WERI-Rb-1 (cell line): ENCODE measurements around the gene AHDC1.

ENCODE experiments used
- DNase-seq: peaks from one replicate; pipeline ENCODE4 v3.0.0-alpha.2; 2020
- H3K27ac ChIP-seq: fragments of 250-450 bp; sonication (Bioruptor Pico); 2 replicates; pipeline ENCODE4 v1.5.1; 2020; ENCODE audit warnings: mild to moderate bottlenecking, moderate library complexity
- H3K27me3 ChIP-seq: fragments of 250-450 bp; sonication (Bioruptor Pico); 2 replicates; pipeline ENCODE4 v1.5.1; 2021; ENCODE audit warnings: mild to moderate bottlenecking, low read depth, moderate library complexity; ENCODE audit not compliant: insufficient read depth, severe bottlenecking
- H3K36me3 ChIP-seq: fragments of 250-450 bp; sonication (Bioruptor Pico); 2 replicates; pipeline ENCODE4 v1.5.1; 2020; ENCODE audit warnings: mild to moderate bottlenecking, moderate library complexity
- H3K4me3 ChIP-seq: 2 replicates; pipeline ENCODE4 v1.5.1; 2011; ENCODE audit warnings: low read depth, mild to moderate bottlenecking, control low read depth, low read length
- H3K9me3 ChIP-seq: fragments of 250-450 bp; sonication (Bioruptor Pico); 2 replicates; pipeline ENCODE4 v1.5.1; 2021; ENCODE audit warnings: mild to moderate bottlenecking, moderate library complexity; ENCODE audit not compliant: severe bottlenecking
- TF ChIP-seq, protein P1 (sequence below): IDR thresholded peaks from 2 replicates; pipeline ENCODE4 v1.5.1; 2011; ENCODE audit warnings: low read depth, mild to moderate bottlenecking, control low read depth, inconsistent platforms, low read length

The AHDC1 gene

GRCh38 chr1:27612718-27613117 is 8.8 kb upstream of the AHDC1 start:
- Histone ChIP-seq H3K27me3 (no peaks in the 10 kb centered on the region), H3K27ac (no peak overlapping the region), H3K9me3 (no peaks in the 10 kb centered on the region), H3K36me3 (no peaks in the 10 kb centered on the region), H3K4me3 (no peak overlapping the region)
- TF ChIP-seq, protein P1, sequence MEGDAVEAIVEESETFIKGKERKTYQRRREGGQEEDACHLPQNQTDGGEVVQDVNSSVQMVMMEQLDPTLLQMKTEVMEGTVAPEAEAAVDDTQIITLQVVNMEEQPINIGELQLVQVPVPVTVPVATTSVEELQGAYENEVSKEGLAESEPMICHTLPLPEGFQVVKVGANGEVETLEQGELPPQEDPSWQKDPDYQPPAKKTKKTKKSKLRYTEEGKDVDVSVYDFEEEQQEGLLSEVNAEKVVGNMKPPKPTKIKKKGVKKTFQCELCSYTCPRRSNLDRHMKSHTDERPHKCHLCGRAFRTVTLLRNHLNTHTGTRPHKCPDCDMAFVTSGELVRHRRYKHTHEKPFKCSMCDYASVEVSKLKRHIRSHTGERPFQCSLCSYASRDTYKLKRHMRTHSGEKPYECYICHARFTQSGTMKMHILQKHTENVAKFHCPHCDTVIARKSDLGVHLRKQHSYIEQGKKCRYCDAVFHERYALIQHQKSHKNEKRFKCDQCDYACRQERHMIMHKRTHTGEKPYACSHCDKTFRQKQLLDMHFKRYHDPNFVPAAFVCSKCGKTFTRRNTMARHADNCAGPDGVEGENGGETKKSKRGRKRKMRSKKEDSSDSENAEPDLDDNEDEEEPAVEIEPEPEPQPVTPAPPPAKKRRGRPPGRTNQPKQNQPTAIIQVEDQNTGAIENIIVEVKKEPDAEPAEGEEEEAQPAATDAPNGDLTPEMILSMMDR: no peak
- no peak for DNase-seq

DNA sequence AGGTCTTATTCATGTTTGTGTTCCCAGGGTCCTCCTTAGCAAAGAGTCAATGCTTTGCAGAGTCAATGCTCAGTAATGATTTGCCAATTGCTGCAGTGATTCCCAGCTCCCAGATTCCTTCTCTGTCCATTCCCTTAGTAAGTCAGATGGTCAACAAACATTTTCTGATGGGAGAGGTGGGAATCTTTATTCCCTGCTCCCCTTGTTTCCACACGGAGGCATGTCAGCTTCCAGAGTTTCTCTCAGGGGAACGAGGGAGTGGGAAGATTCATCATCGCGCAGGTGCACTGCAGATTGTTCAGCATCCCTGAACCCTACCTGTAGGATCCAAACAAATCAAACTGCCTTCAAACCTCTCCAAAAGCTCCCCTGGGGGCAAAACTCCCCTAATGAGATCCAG is 7.5 kb upstream of the AHDC1 start:
- no peak for DNase-seq
- Histone ChIP-seq H3K36me3 (no peaks in the 10 kb centered on the region), H3K9me3 (no peaks in the 10 kb centered on the region), H3K27ac (no peak overlapping the region), H3K27me3 (no peaks in the 10 kb centered on the region), H3K4me3 (no peak overlapping the region)
- TF ChIP-seq, protein P1: no peak

GRCh38 chr1:27609618-27610240 is 5.8 kb upstream of the AHDC1 start:
- H3K27me3 ChIP-seq: no peaks in the 10 kb centered on the region
- no peaks in the 10 kb centered on the region for H3K36me3 ChIP-seq
- no peak overlapping the region for H3K27ac ChIP-seq
- no peak for DNase-seq
- no peak overlapping the region for H3K4me3 ChIP-seq
- TF ChIP-seq, protein P1: no peak
- H3K9me3 ChIP-seq: no peaks in the 10 kb centered on the region

DNA sequence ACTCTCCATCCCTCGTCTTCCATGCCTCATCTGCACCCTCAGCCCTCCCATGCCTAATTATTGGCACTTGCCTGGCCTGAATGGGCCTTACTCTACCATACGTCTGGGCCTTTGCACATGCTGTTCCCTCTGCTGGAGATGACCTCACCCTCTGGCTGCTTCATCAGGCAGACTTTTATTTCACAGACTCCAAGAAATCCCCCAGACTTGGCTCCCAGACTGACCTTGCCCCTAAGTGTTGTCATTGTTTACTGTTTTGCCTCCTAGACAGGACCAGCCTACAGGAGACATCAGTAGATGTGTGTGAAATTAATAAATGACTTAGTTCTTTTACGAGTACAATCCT is 5.2 kb upstream of the AHDC1 start:
- Histone ChIP-seq H3K27me3 (no peaks in the 10 kb centered on the region), H3K4me3 (no peak overlapping the region), H3K27ac (no peak overlapping the region), H3K9me3 (no peaks in the 10 kb centered on the region), H3K36me3 (no peaks in the 10 kb centered on the region)
- DNase-seq: no peak
- TF ChIP-seq, protein P1: no peak

GRCh38 chr1:27607239-27607804 is 3.4 kb upstream of the AHDC1 start:
- H3K27ac ChIP-seq: no peak overlapping the region

More at GRCh38 chr1:27607239-27607804, 3.4 kb upstream of the AHDC1 start:
- no peaks in the 10 kb centered on the region for H3K9me3 ChIP-seq
- H3K27me3 ChIP-seq: no peaks in the 10 kb centered on the region
- DNase-seq: no peak
- H3K4me3 ChIP-seq: no peak overlapping the region
- peaks cover 3% of the 10 kb centered on the region; the same call in 1 of the 2 replicates for H3K36me3 ChIP-seq
- TF ChIP-seq, protein P1: no peak
